ENCODE results near the gene ENC1.
A peak's percentile ranks its signal among the peaks of the same experiment; 100 is the strongest.
"Not testable (repeated sequence)": the region's sequence is repeated elsewhere in the genome, so short reads cannot be mapped to it uniquely, and the experiment has no call there.

Gene ENC1

GRCh38 chr5:74640450-74640953, at the start of gene ENC1:
Gene ENC1 (minus strand): TSS chr5:74640728. CDS start chr5:74636485, 4,243 bp downstream.
- no peak for DNase-seq

GRCh38 chr5:74686962-74687751, 46.6 kb upstream of the ENC1 start:
- no peak for DNase-seq

GRCh38 chr5:74685979-74686631, 45.6 kb upstream of the ENC1 start:
- DNase-seq, result no peak

GRCh38 chr5:74684900-74685851, 44.6 kb upstream of the ENC1 start, which contains the start of gene HEXB:
Gene HEXB (plus strand): TSS chr5:74685233. CDS start chr5:74685261, 28 bp downstream.
- peak; percentile 80 for DNase-seq

GRCh38 chr5:74679966-74680365, 39.4 kb upstream of the ENC1 start:
- no peak for DNase-seq

GRCh38 chr5:74679300-74679699, 38.8 kb upstream of the ENC1 start:
- not testable (repeated sequence) for DNase-seq

- not testable (repeated sequence) for DNase-seq
Measured at GRCh38 chr5:74678123-74678522, 37.6 kb upstream of the ENC1 start.

GRCh38 chr5:74676466-74676865, 35.9 kb upstream of the ENC1 start:
- DNase-seq, result not testable (repeated sequence)

- no peak for DNase-seq
Measured at GRCh38 chr5:74673011-74673790, 32.7 kb upstream of the ENC1 start.

- DNase-seq, result no peak
Measured at GRCh38 chr5:74672215-74672877, 31.8 kb upstream of the ENC1 start.

GRCh38 chr5:74670396-74671038, 30.0 kb upstream of the ENC1 start:
- DNase-seq, result no peak

- DNase-seq, result no peak
Measured at GRCh38 chr5:74669821-74670220, 29.3 kb upstream of the ENC1 start.

GRCh38 chr5:74667396-74667795, 26.9 kb upstream of the ENC1 start:
- no peak for DNase-seq

- DNase-seq, result no peak
Measured at GRCh38 chr5:74665816-74666215, 25.3 kb upstream of the ENC1 start.

GRCh38 chr5:74665273-74665672, 24.7 kb upstream of the ENC1 start:
- no peak for DNase-seq

- DNase-seq, result no peak
Measured at GRCh38 chr5:74664551-74664950, 24.0 kb upstream of the ENC1 start.

GRCh38 chr5:74660873-74661272, 20.3 kb upstream of the ENC1 start:
- DNase-seq, result no peak

GRCh38 chr5:74660140-74660539, 19.6 kb upstream of the ENC1 start:
- DNase-seq, result no peak

- no peak for DNase-seq
Measured at GRCh38 chr5:74659172-74659571, 18.6 kb upstream of the ENC1 start.

- no peak for DNase-seq
Measured at GRCh38 chr5:74657165-74657564, 16.6 kb upstream of the ENC1 start.

GRCh38 chr5:74655716-74656115, 15.2 kb upstream of the ENC1 start:
- no peak for DNase-seq

Data from 8988T (cell line).